MM.1S (cell line): ENCODE measurements around the gene ABCC3.

ENCODE experiments used
- EZH2 ChIP-seq: fragments of 300-600 bp; sonication (generic); optimal IDR thresholded peaks from 2 replicates; pipeline ENCODE3; 2017; ENCODE audit warnings: low read depth, mild to moderate bottlenecking, antibody characterized with exemption, low read length, mixed read lengths
- EZH2phosphoT487 ChIP-seq: fragments of 300-600 bp; sonication (generic); IDR thresholded peaks from 2 replicates; pipeline ENCODE4 v1.6.1; 2018; ENCODE audit warnings: antibody characterized with exemption, low read length
- TF ChIP-seq, protein P1 (sequence below): fragments of 300-600 bp; sonication (generic); IDR thresholded peaks from 2 replicates; pipeline ENCODE4 v1.5.1; 2016; ENCODE audit warnings: antibody characterized with exemption, low read length, mixed read lengths

DNA sequence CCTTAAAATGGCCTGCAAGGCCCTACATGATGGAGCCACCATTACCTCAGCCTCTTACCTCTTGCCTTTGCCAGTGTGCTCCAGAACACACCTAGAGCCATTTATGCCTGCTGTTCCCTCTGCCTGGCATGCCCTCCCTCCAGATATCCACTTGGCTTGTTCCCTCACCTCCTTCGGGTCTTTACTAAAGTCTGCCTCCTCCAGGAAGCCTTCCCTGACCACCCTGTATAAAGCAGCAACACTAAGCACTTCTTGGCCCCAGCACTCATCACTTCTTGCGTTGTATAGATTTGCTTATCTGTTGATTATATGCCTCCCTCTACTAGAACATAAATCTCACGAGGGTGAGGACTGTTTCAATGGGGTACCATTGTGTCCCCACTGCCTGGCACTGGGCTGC lies 47.8 kb downstream of the ABCC3 start:
- TF ChIP-seq, protein P1, sequence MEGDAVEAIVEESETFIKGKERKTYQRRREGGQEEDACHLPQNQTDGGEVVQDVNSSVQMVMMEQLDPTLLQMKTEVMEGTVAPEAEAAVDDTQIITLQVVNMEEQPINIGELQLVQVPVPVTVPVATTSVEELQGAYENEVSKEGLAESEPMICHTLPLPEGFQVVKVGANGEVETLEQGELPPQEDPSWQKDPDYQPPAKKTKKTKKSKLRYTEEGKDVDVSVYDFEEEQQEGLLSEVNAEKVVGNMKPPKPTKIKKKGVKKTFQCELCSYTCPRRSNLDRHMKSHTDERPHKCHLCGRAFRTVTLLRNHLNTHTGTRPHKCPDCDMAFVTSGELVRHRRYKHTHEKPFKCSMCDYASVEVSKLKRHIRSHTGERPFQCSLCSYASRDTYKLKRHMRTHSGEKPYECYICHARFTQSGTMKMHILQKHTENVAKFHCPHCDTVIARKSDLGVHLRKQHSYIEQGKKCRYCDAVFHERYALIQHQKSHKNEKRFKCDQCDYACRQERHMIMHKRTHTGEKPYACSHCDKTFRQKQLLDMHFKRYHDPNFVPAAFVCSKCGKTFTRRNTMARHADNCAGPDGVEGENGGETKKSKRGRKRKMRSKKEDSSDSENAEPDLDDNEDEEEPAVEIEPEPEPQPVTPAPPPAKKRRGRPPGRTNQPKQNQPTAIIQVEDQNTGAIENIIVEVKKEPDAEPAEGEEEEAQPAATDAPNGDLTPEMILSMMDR: no peak
- TF ChIP-seq EZH2 (no peak), EZH2phosphoT487 (no peak)
